IPS DF 6.9 (cell line): ENCODE results near the gene SLC2A5.

Experiments
- DNase-seq: peaks from one replicate; pipeline ENCODE4 v3.0.0-alpha.2; 2013; ENCODE audit warnings: low read depth, low spot score
- H3K27ac ChIP-seq: one replicate; pipeline ENCODE4 v1.5.1; 2013; ENCODE audit warnings: low read length, control low read depth
- H3K27me3 ChIP-seq: 2 replicates; pipeline ENCODE4 v1.6.1; 2013; ENCODE audit warnings: mild to moderate bottlenecking, low read length; ENCODE audit not compliant: control insufficient read depth, insufficient read depth
- H3K36me3 ChIP-seq: 2 replicates; pipeline ENCODE4 v1.6.1; 2013; ENCODE audit warnings: low read length; ENCODE audit not compliant: control insufficient read depth, insufficient read depth
- H3K4me1 ChIP-seq: 2 replicates; pipeline ENCODE4 v1.6.1; 2013; ENCODE audit warnings: low read length; ENCODE audit not compliant: control insufficient read depth, insufficient read depth
- H3K4me3 ChIP-seq: 2 replicates; pipeline ENCODE4 v1.5.1; 2013; ENCODE audit warnings: mild to moderate bottlenecking, low read length
- H3K9me3 ChIP-seq: 2 replicates; pipeline ENCODE4 v1.6.1; 2013; ENCODE audit warnings: low read length, inconsistent platforms; ENCODE audit not compliant: control insufficient read depth, insufficient read depth
- WGBS: extraction: QIAGEN DNeasy Blood & Tissue Kit; methylation state at CpG from one replicate; pipeline ENCODE4 v1.1.7; 2013; ENCODE audit warnings: mixed read lengths, missing lambda C conversion rate; ENCODE audit not compliant: insufficient read length, insufficient coverage; 5-methylcytosine and 5-hydroxymethylcytosine counted together

The SLC2A5 gene

DNA sequence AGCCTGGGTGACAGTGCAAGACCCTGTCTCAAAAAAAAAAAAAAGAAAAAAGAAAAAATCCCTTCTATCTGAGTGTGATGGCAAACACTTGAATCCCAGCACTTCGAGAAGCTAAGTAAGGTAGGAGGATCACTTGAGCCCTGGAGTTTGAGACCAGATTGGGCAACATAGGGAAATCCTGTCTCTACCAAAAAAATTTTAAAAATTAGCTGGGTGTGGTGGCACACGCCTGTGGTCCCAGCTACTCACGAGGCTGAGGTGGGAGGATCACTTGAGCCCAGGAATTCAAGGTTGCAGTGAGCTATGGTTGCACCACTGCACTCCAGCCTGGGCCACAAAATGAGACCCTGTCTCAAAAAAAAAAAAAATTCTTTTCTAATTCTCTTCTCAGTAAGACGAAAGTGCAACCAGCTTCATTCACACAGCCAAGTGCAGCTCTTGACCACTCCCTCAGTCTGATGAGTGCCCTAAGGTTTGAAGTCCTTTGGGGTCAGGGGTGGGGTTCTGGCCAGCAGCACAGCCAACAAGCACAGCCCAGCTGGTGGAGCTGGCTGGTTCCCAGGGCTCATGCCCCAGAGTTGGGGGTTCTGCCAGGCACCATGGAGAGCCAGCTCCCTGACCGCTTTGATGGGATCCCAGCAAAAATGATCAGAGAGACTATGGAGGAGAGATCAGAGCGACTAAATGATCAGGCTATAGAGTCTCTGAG lies 8.0 kb downstream of the SLC2A5 start:
- DNase-seq, result no peak
- H3K27me3 ChIP-seq, result no peaks in the 10 kb centered on the region
- no peaks in the 10 kb centered on the region for H3K9me3 ChIP-seq
- no CpG with 5 or more reads among the region's 6 CpGs for WGBS
- H3K27ac ChIP-seq, result no peak overlapping the region
- H3K4me1 ChIP-seq, result peaks cover 3% of the 10 kb centered on the region; the same call in 1 of the 2 replicates
- no peaks in the 10 kb centered on the region; the same call in 1 of the 2 replicates for H3K36me3 ChIP-seq
- no peak overlapping the region for H3K4me3 ChIP-seq

DNA sequence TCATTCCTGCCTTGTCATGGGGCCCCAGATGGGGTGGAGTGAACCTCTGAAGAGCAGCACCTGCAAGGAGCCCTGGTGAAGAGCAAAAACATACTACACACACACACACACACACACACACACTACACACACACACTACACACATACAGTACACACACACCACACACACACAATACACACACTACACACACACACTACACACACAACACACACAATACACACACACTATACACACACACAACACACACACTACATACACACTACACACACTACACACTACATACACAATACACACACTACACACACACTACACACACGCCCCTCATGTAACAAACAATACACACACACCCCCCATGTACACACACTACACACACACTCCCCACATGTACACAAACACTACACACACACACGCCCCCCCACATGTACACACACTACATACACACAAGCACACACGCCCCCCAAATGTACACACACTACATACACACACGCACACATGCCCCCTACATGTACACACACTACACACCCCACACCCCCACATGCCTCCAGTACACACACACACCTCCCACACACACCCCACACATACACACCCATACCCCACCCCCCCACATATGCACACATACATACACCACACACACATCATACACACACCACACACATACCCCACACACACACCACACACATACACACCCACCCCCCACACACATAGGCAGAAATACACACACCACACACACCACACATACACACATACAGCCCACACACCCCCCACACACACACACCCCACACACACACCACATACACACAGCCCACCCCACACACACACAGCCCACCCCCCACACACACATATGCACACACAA lies 9.3 kb downstream of the SLC2A5 start:
- 100% methylated on average over 1 of the region's 4 CpGs for WGBS
- no peaks in the 10 kb centered on the region; the same call in 1 of the 2 replicates for H3K36me3 ChIP-seq
- DNase-seq, result no peak

DNA sequence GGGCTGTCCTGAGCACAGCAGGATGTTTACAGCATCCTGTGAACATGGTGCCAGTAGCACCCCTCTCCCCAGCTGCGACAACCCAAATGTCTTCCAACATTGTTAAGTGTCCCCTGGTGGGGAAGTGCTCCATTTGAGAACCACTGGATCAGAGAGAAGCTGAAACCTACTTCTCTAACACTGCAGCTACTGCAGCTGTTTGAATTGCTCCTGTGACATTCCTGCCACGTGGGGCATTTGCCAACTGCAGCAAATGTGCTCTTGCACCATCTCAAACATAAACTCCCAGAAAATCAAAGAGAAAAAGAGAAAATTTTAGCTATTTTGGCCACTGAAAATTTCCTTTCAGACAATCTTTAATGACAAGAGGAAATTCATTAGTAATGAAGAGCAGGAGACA lies 11.0 kb downstream of the SLC2A5 start:
- Histone ChIP-seq H3K9me3 (no peaks in the 10 kb centered on the region), H3K27me3 (no peaks in the 10 kb centered on the region), H3K4me1 (peaks cover 3% of the 10 kb centered on the region; the same call in 1 of the 2 replicates), H3K27ac (no peak overlapping the region), H3K4me3 (no peak overlapping the region), H3K36me3 (no peaks in the 10 kb centered on the region; the same call in 1 of the 2 replicates)
- no peak for DNase-seq
- no CpG with 5 or more reads among the region's 2 CpGs for WGBS

More for the DNA sequence above, 9.3 kb downstream of the SLC2A5 start:
- Histone ChIP-seq H3K4me3 (no peak overlapping the region), H3K27me3 (no peaks in the 10 kb centered on the region), H3K4me1 (peaks cover 3% of the 10 kb centered on the region; the same call in 1 of the 2 replicates), H3K9me3 (no peaks in the 10 kb centered on the region), H3K27ac (no peak overlapping the region)

DNA sequence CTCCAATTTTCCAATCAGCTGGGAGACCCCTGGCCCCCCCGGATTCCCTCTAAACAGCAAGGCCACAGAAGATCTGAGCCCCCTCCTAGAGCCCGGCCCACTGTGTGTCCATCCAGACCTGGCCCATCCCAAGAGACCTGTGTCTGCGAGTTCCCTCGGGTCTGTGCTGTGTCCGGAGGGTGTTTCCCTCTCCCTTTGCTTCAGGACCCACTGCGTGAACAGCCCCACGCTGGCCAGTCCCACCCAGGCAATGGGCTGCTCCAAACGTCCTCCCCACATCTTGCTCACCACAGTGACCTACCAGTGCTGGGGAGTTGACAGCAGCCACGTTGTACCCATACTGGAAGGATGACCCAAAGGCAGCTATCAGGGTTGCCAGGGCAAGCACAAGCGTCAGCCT lies 11.6 kb downstream of the SLC2A5 start:
- WGBS, result no CpG with 5 or more reads among the region's 10 CpGs
- H3K27ac ChIP-seq, result no peak overlapping the region
- H3K36me3 ChIP-seq, result no peaks in the 10 kb centered on the region; the same call in 1 of the 2 replicates

DNA sequence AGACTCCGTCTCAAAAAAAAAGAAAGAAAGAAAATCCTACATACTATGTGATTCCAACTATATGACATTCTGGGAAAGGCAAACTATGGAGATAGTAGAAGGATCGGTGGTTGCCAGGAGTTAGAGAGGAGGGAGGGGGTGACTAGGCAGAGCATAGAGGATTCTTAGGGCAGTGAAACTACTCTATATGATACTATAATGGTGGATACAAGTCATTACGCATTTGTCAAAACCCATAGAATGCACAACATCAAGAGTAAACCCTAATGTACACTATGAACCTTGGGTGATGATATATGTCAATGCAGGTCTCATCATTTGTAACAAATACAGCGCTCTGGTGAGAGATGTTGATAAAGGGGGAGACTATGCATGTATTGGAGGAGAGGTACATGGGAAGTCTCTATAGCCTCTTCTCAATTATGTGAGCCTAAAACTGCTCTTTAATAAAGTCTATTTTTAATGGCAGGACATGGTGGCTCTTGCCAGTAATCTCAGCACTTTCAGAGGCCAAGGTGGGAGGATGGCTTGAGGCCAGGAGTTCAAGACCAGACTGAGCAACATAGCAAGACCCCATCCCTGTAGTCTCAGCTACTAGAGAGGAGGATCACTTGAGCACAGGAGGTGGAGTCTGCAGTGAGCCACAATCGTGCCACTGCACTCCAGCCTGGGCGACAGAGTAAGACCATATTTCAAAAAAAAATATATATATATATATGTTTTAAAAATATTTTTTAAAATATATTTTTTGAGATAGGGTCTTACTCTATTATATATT lies 17.0 kb downstream of the SLC2A5 start:
- H3K4me3 ChIP-seq, result no peak overlapping the region
- H3K27me3 ChIP-seq, result no peaks in the 10 kb centered on the region
- H3K36me3 ChIP-seq, result no peaks in the 10 kb centered on the region
- WGBS, result no CpG with 5 or more reads among the region's 6 CpGs
- H3K4me1 ChIP-seq, result peaks cover 2% of the 10 kb centered on the region; the same call in 1 of the 2 replicates
- H3K9me3 ChIP-seq, result no peaks in the 10 kb centered on the region
- no peak for DNase-seq
- no peak overlapping the region for H3K27ac ChIP-seq

More for the DNA sequence above, 11.6 kb downstream of the SLC2A5 start:
- DNase-seq, result no peak
- no peak overlapping the region for H3K4me3 ChIP-seq
- peaks cover 3% of the 10 kb centered on the region; the same call in 1 of the 2 replicates for H3K4me1 ChIP-seq
- H3K27me3 ChIP-seq, result no peaks in the 10 kb centered on the region
- no peaks in the 10 kb centered on the region for H3K9me3 ChIP-seq

DNA sequence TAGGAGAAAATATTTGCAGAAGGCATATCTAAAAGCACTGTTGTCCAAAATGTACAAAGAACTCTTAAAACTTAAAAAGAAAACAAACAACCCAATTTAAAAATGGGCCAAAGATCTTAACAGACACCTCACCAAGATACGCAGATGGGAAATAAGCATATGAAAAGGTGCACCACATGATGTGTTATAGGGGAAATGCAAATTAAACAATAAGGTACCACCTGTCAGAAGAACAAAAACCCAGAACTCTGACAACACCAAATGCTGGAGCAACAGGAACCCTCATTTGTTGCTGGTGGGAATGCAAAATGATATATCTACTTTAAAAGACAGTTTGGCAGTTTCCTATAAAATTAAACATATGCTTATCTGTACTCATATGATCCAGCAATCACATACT lies 18.1 kb downstream of the SLC2A5 start:
- no peak overlapping the region for H3K4me3 ChIP-seq
- no peaks in the 10 kb centered on the region for H3K36me3 ChIP-seq
- no peaks in the 10 kb centered on the region for H3K27me3 ChIP-seq
- WGBS, result no CpG with 5 or more reads among the region's 1 CpG
- DNase-seq, result no peak
- no peak overlapping the region for H3K27ac ChIP-seq
- H3K9me3 ChIP-seq, result no peaks in the 10 kb centered on the region
- H3K4me1 ChIP-seq, result peaks cover 2% of the 10 kb centered on the region; the same call in 1 of the 2 replicates

DNA sequence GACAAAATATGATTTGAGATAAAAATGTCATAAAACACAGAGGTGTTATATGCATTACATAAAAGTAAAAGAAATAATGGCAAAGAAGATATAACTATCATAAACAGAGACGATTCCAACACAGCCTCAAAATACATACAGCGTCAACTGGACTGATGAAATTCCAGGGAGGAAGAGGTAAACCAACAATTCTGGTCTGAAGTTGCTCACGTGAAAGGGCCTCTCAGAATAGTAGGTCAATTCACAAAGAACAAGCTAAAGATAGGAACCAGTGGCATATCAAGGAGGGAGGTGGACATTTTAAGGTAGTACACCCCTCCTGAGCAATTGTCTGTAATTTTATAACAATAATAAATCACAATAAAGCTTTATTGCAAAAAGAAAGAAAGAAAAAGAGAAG lies 18.6 kb downstream of the SLC2A5 start:
- H3K4me1 ChIP-seq, result peaks cover 2% of the 10 kb centered on the region; the same call in 1 of the 2 replicates
- H3K36me3 ChIP-seq, result no peaks in the 10 kb centered on the region
- H3K27ac ChIP-seq, result no peak overlapping the region
- no peak for DNase-seq
- no peaks in the 10 kb centered on the region for H3K27me3 ChIP-seq
- no peaks in the 10 kb centered on the region for H3K9me3 ChIP-seq
- no peak overlapping the region for H3K4me3 ChIP-seq
- WGBS, result no CpG with 5 or more reads among the region's 3 CpGs

DNA sequence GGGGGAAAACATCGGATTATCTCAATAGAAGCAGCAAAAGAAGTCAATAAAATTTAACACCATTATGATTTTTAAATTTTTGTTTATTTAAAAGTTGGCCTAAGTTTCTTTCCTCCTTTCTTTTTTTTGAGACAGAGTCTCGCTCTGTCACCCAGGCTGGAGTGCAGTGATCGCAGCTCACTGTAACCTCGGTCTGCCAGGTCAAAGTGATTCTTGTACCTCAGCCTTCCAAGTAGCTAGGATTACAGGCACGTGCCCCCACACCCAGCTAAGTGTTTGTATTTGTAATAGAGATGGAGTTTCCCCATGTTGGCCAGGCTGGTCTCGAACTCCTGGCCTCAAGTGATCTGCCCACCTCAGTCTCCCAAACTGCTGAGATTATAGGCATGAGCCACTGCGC lies 20.9 kb downstream of the SLC2A5 start:
- WGBS, result no CpG with 5 or more reads among the region's 7 CpGs
- Histone ChIP-seq H3K4me1 (peaks cover 2% of the 10 kb centered on the region; the same call in 1 of the 2 replicates), H3K4me3 (no peak overlapping the region), H3K36me3 (no peaks in the 10 kb centered on the region), H3K27ac (no peak overlapping the region), H3K9me3 (no peaks in the 10 kb centered on the region), H3K27me3 (no peaks in the 10 kb centered on the region)
- no peak for DNase-seq

DNA sequence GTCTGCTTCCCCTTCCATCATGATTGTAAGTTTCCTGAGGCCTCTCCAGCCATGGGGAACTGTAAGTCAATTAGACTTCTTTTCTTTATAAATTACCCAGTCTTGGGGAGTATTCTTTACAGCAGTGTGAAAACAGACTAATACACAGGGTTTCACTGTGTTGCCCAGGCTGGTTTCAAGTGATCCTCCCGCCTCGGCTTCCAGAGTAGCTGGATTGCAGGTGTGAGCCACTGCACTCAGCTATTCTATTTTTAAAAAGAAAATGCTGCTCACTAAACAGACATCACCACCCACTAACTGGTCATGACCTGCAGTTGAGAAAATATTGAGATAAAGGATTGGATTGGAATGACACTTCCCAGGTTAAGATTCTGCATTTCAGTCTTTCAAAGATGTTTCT lies 22.4 kb downstream of the SLC2A5 start:
- Histone ChIP-seq H3K27ac (no peak overlapping the region), H3K4me1 (peaks cover 2% of the 10 kb centered on the region; the same call in 1 of the 2 replicates), H3K27me3 (no peaks in the 10 kb centered on the region)

More for the DNA sequence above, 22.4 kb downstream of the SLC2A5 start:
- Histone ChIP-seq H3K9me3 (no peaks in the 10 kb centered on the region), H3K36me3 (no peaks in the 10 kb centered on the region), H3K4me3 (no peak overlapping the region)
- no peak for DNase-seq
- WGBS, result no CpG with 5 or more reads among the region's 2 CpGs
